Measurements from ENCODE around the gene LCLAT1.

The LCLAT1 gene

GRCh38 chr2:30675758-30676157, 228.7 kb downstream of the LCLAT1 start:
- TF ChIP-seq CTCF (conservative IDR thresholded peaks at IDR 0.05): no peak
- H3K27ac ChIP-seq: no peak overlapping the region

- no peak for TF ChIP-seq CTCF (conservative IDR thresholded peaks at IDR 0.05)
- H3K27ac ChIP-seq: no peak overlapping the region
Observed at GRCh38 chr2:30677231-30677630, 230.2 kb downstream of the LCLAT1 start.

- no peak for TF ChIP-seq CTCF (conservative IDR thresholded peaks at IDR 0.05)
- no peak overlapping the region for H3K27ac ChIP-seq
Observed at GRCh38 chr2:30677861-30678385, 230.9 kb downstream of the LCLAT1 start.

DNA sequence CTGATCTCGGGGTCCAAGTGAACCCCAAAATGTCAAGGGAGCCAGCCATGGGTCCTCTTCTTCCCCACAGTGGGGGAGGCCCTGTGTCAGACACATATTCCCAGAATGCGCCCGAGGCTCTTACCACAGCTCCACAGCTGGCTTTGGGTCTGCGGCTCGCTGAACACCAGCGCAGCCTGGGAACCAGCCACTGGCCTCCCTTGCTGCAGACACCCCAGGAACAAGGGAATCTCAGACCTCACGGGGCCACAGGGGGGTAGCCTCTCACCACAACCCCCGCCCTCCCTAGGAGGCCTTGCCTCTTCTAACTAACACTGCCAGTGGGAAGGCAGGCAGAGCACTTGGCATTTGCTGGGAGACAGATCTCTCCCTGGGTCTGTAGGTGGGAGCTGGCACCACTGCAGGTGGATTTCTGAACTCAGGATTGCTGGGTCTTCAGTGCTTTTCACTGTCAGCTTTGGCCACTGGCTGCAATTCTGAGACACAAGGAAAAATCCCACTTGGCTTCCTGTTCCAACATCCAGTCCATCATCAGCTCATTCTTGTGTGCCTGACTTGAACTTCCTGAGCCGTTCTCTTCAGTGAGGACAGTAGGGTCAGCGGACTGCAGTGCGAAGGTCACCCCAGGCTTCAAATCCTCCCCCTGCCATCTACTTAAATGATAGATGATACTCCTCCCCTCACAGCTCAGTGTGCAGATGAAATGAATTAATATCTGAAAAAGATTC, 231.5 kb downstream of the LCLAT1 start:
- TF ChIP-seq CTCF (conservative IDR thresholded peaks at IDR 0.05): no peak
- no peak overlapping the region for H3K27ac ChIP-seq

GRCh38 chr2:30679426-30680088, 232.5 kb downstream of the LCLAT1 start:
- no peak overlapping the region for H3K27ac ChIP-seq
- TF ChIP-seq CTCF (conservative IDR thresholded peaks at IDR 0.05): no peak

GRCh38 chr2:30680121-30680520, 233.1 kb downstream of the LCLAT1 start:
- no peak for TF ChIP-seq CTCF (conservative IDR thresholded peaks at IDR 0.05)
- H3K27ac ChIP-seq: no peak overlapping the region

DNA sequence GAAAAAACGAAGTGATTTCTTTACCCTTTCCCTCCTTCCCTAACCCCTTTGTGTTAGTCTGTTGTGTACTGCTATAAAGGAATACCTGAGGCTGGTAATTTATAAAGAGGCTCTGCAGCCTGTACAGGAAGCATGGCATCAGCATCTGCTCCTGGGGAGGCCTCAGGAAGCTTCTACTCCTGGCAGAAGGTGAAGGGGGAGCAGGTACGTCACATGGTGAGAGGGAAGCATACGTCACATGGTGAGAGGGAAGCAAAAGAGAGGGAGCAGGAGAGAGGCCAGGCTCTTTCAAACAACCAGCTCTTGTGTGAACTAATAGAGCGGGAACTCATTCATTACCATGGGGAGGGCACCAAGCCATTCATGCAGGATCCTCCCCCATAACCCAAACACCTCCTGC, 234.0 kb downstream of the LCLAT1 start:
- no peak for TF ChIP-seq CTCF (conservative IDR thresholded peaks at IDR 0.05)
- H3K27ac ChIP-seq: no peak overlapping the region
